ENCODE data around the gene RAB18.

Gene RAB18

DNA sequence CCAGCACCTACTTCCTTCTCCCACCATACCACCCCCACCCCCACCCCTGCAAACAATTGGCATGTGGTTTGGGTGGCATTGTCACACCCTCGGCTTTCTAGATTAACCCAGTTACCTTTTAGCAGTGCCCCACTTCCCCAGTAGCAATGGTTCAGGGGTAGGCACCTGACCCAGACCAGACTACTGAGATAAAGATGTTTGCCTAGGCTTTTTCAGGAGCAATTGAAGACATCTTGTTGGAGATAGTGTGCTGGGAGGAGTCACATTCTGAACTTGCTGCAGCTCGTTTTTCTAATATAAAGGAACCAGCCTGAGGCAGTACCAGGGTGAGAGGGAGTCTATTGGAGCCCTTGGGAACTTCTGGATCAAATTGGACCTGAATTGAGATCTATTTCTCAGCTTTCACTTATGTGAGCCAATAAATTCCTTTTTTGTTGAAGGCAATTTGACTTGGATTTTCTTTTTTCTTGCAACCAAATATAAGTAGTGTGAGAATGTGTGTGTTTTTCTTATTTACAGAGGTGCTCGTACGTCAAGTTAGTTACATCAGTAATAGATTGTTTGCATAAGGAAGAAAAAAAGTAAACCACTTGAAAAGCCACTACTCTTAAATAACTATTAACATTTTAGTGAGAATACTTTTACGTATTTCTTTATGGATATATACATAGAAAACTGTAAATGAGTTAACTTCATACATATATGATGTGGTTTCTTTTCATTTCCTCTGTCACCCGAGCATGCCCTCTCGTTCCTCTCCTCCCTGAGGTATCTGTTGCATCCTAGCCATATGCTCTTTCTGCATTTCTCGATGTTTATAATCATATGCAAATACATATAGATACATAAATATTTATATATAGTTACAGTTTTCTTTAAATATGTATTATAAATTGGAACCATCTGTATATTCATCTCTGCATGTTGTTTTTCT is 38.0 kb downstream of the RAB18 start:
- H3K4me3 ChIP-seq (ENCODE audit: insufficient read depth, low read depth, low read length, poor library complexity, severe bottlenecking), result no peak overlapping the region
- H3K9me3 ChIP-seq (ENCODE audit: control insufficient read depth, low read length), result no peaks in the 10 kb centered on the region
- H3K36me3 ChIP-seq (ENCODE audit: control insufficient read depth, insufficient read depth, low read length), result peaks cover 6% of the 10 kb centered on the region
- H3K27ac ChIP-seq (ENCODE audit: insufficient read depth, low read length, poor library complexity, severe bottlenecking), result no peak overlapping the region
- H3K4me1 ChIP-seq (ENCODE audit: control insufficient read depth, insufficient read depth, low read length, poor library complexity, severe bottlenecking), result no peaks in the 10 kb centered on the region
- no peaks in the 10 kb centered on the region for H3K27me3 ChIP-seq (replicated peaks; ENCODE audit: control insufficient read depth, insufficient read depth, low read length, poor library complexity, severe bottlenecking)
- peak in 2 of 3 donors; percentile 0 to 18 for DNase-seq

DNA sequence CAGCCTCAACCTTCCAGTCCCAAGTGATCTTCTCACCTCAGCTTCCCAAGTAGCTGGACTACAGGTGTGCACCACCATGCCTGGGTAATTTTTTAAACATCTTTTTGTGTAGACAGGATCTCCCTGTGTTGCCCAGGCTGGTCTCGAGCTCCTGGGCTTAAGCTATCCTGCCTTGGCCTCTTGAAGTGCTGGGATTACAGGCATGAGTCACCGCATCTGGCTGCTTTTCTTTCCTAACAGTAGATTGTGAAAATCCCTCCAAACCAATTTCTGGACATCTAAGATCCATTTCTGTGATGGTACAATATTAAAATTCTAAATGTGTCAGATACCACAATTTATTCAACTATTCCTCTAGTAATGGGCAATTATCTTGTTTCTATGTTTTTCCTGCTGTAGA is 38.7 kb downstream of the RAB18 start:
- Histone ChIP-seq H3K4me1 (ENCODE audit: control insufficient read depth, insufficient read depth, low read length, poor library complexity, severe bottlenecking) (no peaks in the 10 kb centered on the region), H3K9me3 (ENCODE audit: control insufficient read depth, low read length) (no peaks in the 10 kb centered on the region), H3K4me3 (ENCODE audit: insufficient read depth, low read depth, low read length, poor library complexity, severe bottlenecking) (no peak overlapping the region), H3K27me3 (replicated peaks; ENCODE audit: control insufficient read depth, insufficient read depth, low read length, poor library complexity, severe bottlenecking) (no peaks in the 10 kb centered on the region), H3K36me3 (ENCODE audit: control insufficient read depth, insufficient read depth, low read length) (peaks cover 2% of the 10 kb centered on the region), H3K27ac (ENCODE audit: insufficient read depth, low read length, poor library complexity, severe bottlenecking) (no peak overlapping the region)
- no peak for DNase-seq

GRCh38 chr10:27547047-27547446 is 42.9 kb downstream of the RAB18 start:
- Histone ChIP-seq H3K27me3 (replicated peaks; ENCODE audit: control insufficient read depth, insufficient read depth, low read length, poor library complexity, severe bottlenecking) (no peaks in the 10 kb centered on the region), H3K9me3 (ENCODE audit: control insufficient read depth, low read length) (no peaks in the 10 kb centered on the region), H3K36me3 (ENCODE audit: control insufficient read depth, insufficient read depth, low read length) (no peaks in the 10 kb centered on the region), H3K4me1 (ENCODE audit: control insufficient read depth, insufficient read depth, low read length, poor library complexity, severe bottlenecking) (no peaks in the 10 kb centered on the region), H3K4me3 (ENCODE audit: insufficient read depth, low read depth, low read length, poor library complexity, severe bottlenecking) (no peak overlapping the region), H3K27ac (ENCODE audit: insufficient read depth, low read length, poor library complexity, severe bottlenecking) (no peak overlapping the region)
- DNase-seq, result no peak

DNA sequence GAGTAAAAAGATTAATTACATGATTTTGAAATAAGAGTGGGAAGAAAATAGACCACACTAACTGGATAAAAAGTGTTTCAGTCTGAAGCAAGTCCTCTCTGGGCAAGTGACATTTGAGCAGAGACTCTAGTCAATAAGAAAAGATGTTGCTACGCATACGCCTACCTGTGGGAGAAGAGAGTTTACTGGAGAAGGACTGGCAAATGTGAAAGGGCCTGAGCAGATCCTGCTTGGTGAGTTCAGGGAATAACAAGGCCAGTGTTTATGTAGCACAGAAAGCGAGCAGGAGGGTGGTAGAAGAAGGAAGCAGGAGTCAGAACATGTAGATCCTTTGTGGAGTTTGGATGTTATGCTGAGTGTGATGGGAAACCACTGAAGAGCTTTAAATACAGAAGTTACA is 43.4 kb downstream of the RAB18 start:
- Histone ChIP-seq H3K36me3 (ENCODE audit: control insufficient read depth, insufficient read depth, low read length) (no peaks in the 10 kb centered on the region), H3K4me1 (ENCODE audit: control insufficient read depth, insufficient read depth, low read length, poor library complexity, severe bottlenecking) (no peaks in the 10 kb centered on the region), H3K27ac (ENCODE audit: insufficient read depth, low read length, poor library complexity, severe bottlenecking) (no peak overlapping the region), H3K9me3 (ENCODE audit: control insufficient read depth, low read length) (no peaks in the 10 kb centered on the region), H3K4me3 (ENCODE audit: insufficient read depth, low read depth, low read length, poor library complexity, severe bottlenecking) (no peak overlapping the region), H3K27me3 (replicated peaks; ENCODE audit: control insufficient read depth, insufficient read depth, low read length, poor library complexity, severe bottlenecking) (no peaks in the 10 kb centered on the region)
- DNase-seq, result no peak

GRCh38 chr10:27550823-27551222 is 46.7 kb downstream of the RAB18 start:
- Histone ChIP-seq H3K4me3 (ENCODE audit: insufficient read depth, low read depth, low read length, poor library complexity, severe bottlenecking) (no peak overlapping the region), H3K27me3 (replicated peaks; ENCODE audit: control insufficient read depth, insufficient read depth, low read length, poor library complexity, severe bottlenecking) (no peaks in the 10 kb centered on the region), H3K4me1 (ENCODE audit: control insufficient read depth, insufficient read depth, low read length, poor library complexity, severe bottlenecking) (no peaks in the 10 kb centered on the region), H3K9me3 (ENCODE audit: control insufficient read depth, low read length) (no peaks in the 10 kb centered on the region), H3K36me3 (ENCODE audit: control insufficient read depth, insufficient read depth, low read length) (no peaks in the 10 kb centered on the region), H3K27ac (ENCODE audit: insufficient read depth, low read length, poor library complexity, severe bottlenecking) (no peak overlapping the region)
- no peak for DNase-seq

- no peaks in the 10 kb centered on the region for H3K36me3 ChIP-seq (ENCODE audit: control insufficient read depth, insufficient read depth, low read length)
- H3K27ac ChIP-seq (ENCODE audit: insufficient read depth, low read length, poor library complexity, severe bottlenecking), result no peak overlapping the region
- H3K4me1 ChIP-seq (ENCODE audit: control insufficient read depth, insufficient read depth, low read length, poor library complexity, severe bottlenecking), result no peaks in the 10 kb centered on the region
- no peaks in the 10 kb centered on the region for H3K27me3 ChIP-seq (replicated peaks; ENCODE audit: control insufficient read depth, insufficient read depth, low read length, poor library complexity, severe bottlenecking)
- no peaks in the 10 kb centered on the region for H3K9me3 ChIP-seq (ENCODE audit: control insufficient read depth, low read length)
- DNase-seq, result peak in 1 of 3 donors; percentile 3
- H3K4me3 ChIP-seq (ENCODE audit: insufficient read depth, low read depth, low read length, poor library complexity, severe bottlenecking), result no peak overlapping the region
Measured at GRCh38 chr10:27558612-27559020, 54.5 kb downstream of the RAB18 start.

GRCh38 chr10:27561334-27561733 is 57.2 kb downstream of the RAB18 start:
- Histone ChIP-seq H3K27me3 (replicated peaks; ENCODE audit: control insufficient read depth, insufficient read depth, low read length, poor library complexity, severe bottlenecking) (no peaks in the 10 kb centered on the region), H3K4me1 (ENCODE audit: control insufficient read depth, insufficient read depth, low read length, poor library complexity, severe bottlenecking) (no peaks in the 10 kb centered on the region), H3K4me3 (ENCODE audit: insufficient read depth, low read depth, low read length, poor library complexity, severe bottlenecking) (no peak overlapping the region), H3K9me3 (ENCODE audit: control insufficient read depth, low read length) (no peaks in the 10 kb centered on the region), H3K36me3 (ENCODE audit: control insufficient read depth, insufficient read depth, low read length) (no peaks in the 10 kb centered on the region), H3K27ac (ENCODE audit: insufficient read depth, low read length, poor library complexity, severe bottlenecking) (no peak overlapping the region)
- DNase-seq, result no peak

DNA sequence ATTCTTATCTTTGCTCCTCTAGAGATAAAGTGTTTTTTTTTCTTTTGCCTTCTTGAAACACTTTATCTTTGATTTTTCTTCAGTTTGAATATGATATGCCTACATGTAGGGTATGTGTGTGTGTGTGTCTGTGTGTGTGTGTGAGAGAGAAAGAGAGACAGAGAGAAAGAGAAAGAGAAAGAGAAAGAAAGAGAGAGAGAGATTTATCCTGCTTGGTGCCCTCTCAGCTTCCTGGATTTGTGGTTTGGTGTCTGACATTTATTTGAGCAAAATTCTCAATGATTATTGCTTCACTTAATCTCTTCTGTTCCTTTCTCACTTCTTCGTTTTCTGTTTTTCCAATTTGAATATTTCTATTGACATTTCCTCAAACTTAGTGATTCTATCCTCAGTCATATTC is 60.3 kb downstream of the RAB18 start:
- Histone ChIP-seq H3K4me1 (ENCODE audit: control insufficient read depth, insufficient read depth, low read length, poor library complexity, severe bottlenecking) (no peaks in the 10 kb centered on the region), H3K27ac (ENCODE audit: insufficient read depth, low read length, poor library complexity, severe bottlenecking) (no peak overlapping the region), H3K4me3 (ENCODE audit: insufficient read depth, low read depth, low read length, poor library complexity, severe bottlenecking) (no peak overlapping the region), H3K27me3 (replicated peaks; ENCODE audit: control insufficient read depth, insufficient read depth, low read length, poor library complexity, severe bottlenecking) (no peaks in the 10 kb centered on the region), H3K9me3 (ENCODE audit: control insufficient read depth, low read length) (no peaks in the 10 kb centered on the region), H3K36me3 (ENCODE audit: control insufficient read depth, insufficient read depth, low read length) (no peaks in the 10 kb centered on the region)
- no peak for DNase-seq

DNA sequence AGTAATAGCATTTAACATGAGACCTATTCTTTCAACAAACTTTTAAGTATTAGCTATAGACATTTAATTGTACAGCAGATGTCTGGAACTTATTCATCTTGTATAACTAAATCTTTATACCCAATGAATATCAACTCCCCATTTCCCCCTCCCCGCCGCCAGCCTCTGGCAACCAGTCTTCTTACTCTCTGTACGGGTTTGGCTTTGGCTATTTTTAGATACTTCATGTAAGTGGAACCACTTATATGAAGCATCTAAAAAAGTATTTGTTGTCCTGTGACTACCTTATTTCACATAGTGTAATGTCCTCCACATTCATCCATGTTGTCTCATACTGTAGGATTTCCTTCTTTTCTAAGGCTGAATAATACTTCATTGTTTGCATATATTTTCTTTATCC is 60.8 kb downstream of the RAB18 start:
- Histone ChIP-seq H3K9me3 (ENCODE audit: control insufficient read depth, low read length) (no peaks in the 10 kb centered on the region), H3K36me3 (ENCODE audit: control insufficient read depth, insufficient read depth, low read length) (no peaks in the 10 kb centered on the region), H3K4me3 (ENCODE audit: insufficient read depth, low read depth, low read length, poor library complexity, severe bottlenecking) (no peak overlapping the region), H3K4me1 (ENCODE audit: control insufficient read depth, insufficient read depth, low read length, poor library complexity, severe bottlenecking) (no peaks in the 10 kb centered on the region), H3K27me3 (replicated peaks; ENCODE audit: control insufficient read depth, insufficient read depth, low read length, poor library complexity, severe bottlenecking) (no peaks in the 10 kb centered on the region), H3K27ac (ENCODE audit: insufficient read depth, low read length, poor library complexity, severe bottlenecking) (no peak overlapping the region)
- no peak for DNase-seq

- Histone ChIP-seq H3K9me3 (ENCODE audit: control insufficient read depth, low read length) (no peaks in the 10 kb centered on the region), H3K36me3 (ENCODE audit: control insufficient read depth, insufficient read depth, low read length) (no peaks in the 10 kb centered on the region), H3K27me3 (replicated peaks; ENCODE audit: control insufficient read depth, insufficient read depth, low read length, poor library complexity, severe bottlenecking) (no peaks in the 10 kb centered on the region), H3K4me3 (ENCODE audit: insufficient read depth, low read depth, low read length, poor library complexity, severe bottlenecking) (no peak overlapping the region), H3K4me1 (ENCODE audit: control insufficient read depth, insufficient read depth, low read length, poor library complexity, severe bottlenecking) (no peaks in the 10 kb centered on the region), H3K27ac (ENCODE audit: insufficient read depth, low read length, poor library complexity, severe bottlenecking) (no peak overlapping the region)
- DNase-seq, result no peak
Measured at GRCh38 chr10:27568196-27569175, 64.4 kb downstream of the RAB18 start.
